Smooth muscle cell (in vitro differentiated cells): ENCODE measurements around the gene SUCO. TPM values are rescaled to one million over a fixed set of nuclear protein-coding genes. Genes with fewer than 3 reads are reported as not detected.

Source experiments
- DNase-seq: peaks from one replicate; lab custom pipeline; 2025; ENCODE audit not compliant: unreplicated experiment; lab: John Stamatoyannopoulos, UW
- H2AFZ ChIP-seq: fragments of 200-600 bp; sonication (generic); 2 replicates; pipeline ENCODE4 v1.6.0; 2016; ENCODE audit warnings: antibody characterized with exemption, low read depth, mild to moderate bottlenecking
- H3F3A ChIP-seq: fragments of 200-600 bp; sonication (generic); 2 replicates; pipeline ENCODE4 v1.6.0; 2017; ENCODE audit warnings: antibody characterized with exemption, low read depth
- H3K27ac ChIP-seq: fragments of 200-600 bp; sonication (generic); 2 replicates; pipeline ENCODE4 v1.5.1; 2016; ENCODE audit warnings: low read depth, mild to moderate bottlenecking
- H3K27me3 ChIP-seq: fragments of 200-600 bp; sonication (generic); 2 replicates; pipeline ENCODE4 v1.6.1; 2016; ENCODE audit warnings: low read depth, mild to moderate bottlenecking
- H3K36me3 ChIP-seq: fragments of 200-600 bp; sonication (generic); 2 replicates; pipeline ENCODE4 v1.5.1; 2016; ENCODE audit warnings: low read depth
- H3K4me1 ChIP-seq: fragments of 200-600 bp; sonication (generic); 2 replicates; pipeline ENCODE4 v1.5.1; 2016; ENCODE audit warnings: low read depth
- H3K4me2 ChIP-seq: fragments of 200-600 bp; sonication (generic); 2 replicates; pipeline ENCODE4 v1.6.0; 2016; ENCODE audit warnings: mild to moderate bottlenecking
- H3K4me3 ChIP-seq: fragments of 200-600 bp; sonication (generic); 2 replicates; pipeline ENCODE4 v1.5.1; 2016; ENCODE audit warnings: mild to moderate bottlenecking
- H3K79me2 ChIP-seq: fragments of 200-600 bp; sonication (generic); 2 replicates; pipeline ENCODE4 v1.6.0; 2016; ENCODE audit warnings: low read depth, mild to moderate bottlenecking
- H3K9ac ChIP-seq: fragments of 200-600 bp; sonication (generic); 2 replicates; pipeline ENCODE4 v1.6.0; 2016; ENCODE audit warnings: low read depth
- H3K9me3 ChIP-seq: fragments of 200-600 bp; sonication (generic); replicated peaks from 2 replicates; pipeline ENCODE4 v1.5.1; 2016; ENCODE audit warnings: low read depth
- H4K20me1 ChIP-seq: fragments of 200-600 bp; sonication (generic); 2 replicates; pipeline ENCODE4 v1.6.0; 2016; ENCODE audit warnings: low read depth
- WGBS: methylation state at CpG from one replicate; pipeline ENCODE4 v1.1.7; 2016; ENCODE audit warnings: low lambda C conversion rate; 5-methylcytosine and 5-hydroxymethylcytosine counted together
- polyA plus RNA-seq: library from polyadenylated mRNA; unstranded; fragments of >200 nt; fragmentation: Nextera tagmentation; extraction: Ambion mirVana; gene quantifications from 2 replicates; pipeline ENCODE4 v1.2.1, GENCODE V29; 2016
- total RNA-seq: library from RNA; depleted of rRNA; stranded (reverse); fragments of >200 nt; gene quantifications from 2 replicates; pipeline ENCODE4 v1.2.3, GENCODE V29; 2014
- TF ChIP-seq, protein P1 (sequence below): fragments of 200-600 bp; sonication (generic); IDR thresholded peaks from 2 replicates; pipeline ENCODE4 v1.5.1; 2017; ENCODE audit warnings: borderline replicate concordance, mild to moderate bottlenecking, antibody characterized with exemption; ENCODE audit not compliant: insufficient read depth, poor library complexity, severe bottlenecking

Gene SUCO
- total and polyA plus RNA-seq, 2 experiments from 2014 or later = 16.9 to 96.7 TPM

DNA sequence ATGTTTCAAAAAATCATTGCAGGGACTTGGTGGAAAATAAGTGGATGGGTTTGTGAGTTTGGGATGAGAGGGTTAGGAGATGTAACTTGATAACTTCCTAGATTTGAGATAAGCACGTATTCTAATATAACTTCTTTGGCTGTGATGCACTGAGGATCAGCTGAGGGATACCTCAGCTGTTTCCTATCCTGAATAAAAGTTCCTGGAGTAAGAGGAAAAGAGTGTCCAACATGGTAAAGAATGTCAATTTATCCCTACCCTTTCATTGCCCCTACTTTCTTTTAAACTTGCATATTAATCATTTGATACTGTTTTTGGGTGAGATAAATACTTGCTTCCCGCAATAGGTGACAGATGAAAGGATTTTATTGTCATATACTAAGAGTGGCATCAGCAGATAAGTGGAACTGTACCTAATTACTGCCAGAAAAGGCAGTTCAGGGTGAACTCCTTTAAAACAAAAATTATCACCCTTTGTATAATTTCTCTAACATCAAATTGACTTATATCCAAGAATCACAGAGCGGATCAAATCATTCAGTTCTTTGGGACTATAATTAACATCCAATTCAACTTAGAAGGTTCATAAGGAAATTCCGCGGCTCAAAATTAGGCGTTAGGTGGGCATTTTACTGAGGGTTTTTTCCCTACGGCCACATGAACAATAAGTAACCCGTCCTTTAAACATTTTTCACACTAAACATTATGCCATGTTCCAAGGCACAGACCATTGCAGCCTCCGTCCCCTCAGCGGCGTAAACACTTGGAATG is 1.4 kb upstream of the SUCO start:
- Histone ChIP-seq H3K27ac (peak overlapping the region; percentile 89), H3K9ac (peak overlapping the region; percentile 87), H3K79me2 (peaks cover 30% of the 10 kb centered on the region), H3F3A (peaks cover 4% of the 10 kb centered on the region), H3K4me3 (peak overlapping the region; percentile 69), H3K27me3 (no peaks in the 10 kb centered on the region), H3K9me3 (no peaks in the 10 kb centered on the region), H3K4me1 (peaks cover 29% of the 10 kb centered on the region), H3K4me2 (peak overlapping the region; percentile 91), H4K20me1 (peaks cover 31% of the 10 kb centered on the region), H3K36me3 (no peaks in the 10 kb centered on the region), H2AFZ (peak overlapping the region; percentile 90)
- TF ChIP-seq, protein P1, sequence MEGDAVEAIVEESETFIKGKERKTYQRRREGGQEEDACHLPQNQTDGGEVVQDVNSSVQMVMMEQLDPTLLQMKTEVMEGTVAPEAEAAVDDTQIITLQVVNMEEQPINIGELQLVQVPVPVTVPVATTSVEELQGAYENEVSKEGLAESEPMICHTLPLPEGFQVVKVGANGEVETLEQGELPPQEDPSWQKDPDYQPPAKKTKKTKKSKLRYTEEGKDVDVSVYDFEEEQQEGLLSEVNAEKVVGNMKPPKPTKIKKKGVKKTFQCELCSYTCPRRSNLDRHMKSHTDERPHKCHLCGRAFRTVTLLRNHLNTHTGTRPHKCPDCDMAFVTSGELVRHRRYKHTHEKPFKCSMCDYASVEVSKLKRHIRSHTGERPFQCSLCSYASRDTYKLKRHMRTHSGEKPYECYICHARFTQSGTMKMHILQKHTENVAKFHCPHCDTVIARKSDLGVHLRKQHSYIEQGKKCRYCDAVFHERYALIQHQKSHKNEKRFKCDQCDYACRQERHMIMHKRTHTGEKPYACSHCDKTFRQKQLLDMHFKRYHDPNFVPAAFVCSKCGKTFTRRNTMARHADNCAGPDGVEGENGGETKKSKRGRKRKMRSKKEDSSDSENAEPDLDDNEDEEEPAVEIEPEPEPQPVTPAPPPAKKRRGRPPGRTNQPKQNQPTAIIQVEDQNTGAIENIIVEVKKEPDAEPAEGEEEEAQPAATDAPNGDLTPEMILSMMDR = no peak
- 12% methylated on average over 11 of the region's 11 CpGs for WGBS
- no peak for DNase-seq

DNA sequence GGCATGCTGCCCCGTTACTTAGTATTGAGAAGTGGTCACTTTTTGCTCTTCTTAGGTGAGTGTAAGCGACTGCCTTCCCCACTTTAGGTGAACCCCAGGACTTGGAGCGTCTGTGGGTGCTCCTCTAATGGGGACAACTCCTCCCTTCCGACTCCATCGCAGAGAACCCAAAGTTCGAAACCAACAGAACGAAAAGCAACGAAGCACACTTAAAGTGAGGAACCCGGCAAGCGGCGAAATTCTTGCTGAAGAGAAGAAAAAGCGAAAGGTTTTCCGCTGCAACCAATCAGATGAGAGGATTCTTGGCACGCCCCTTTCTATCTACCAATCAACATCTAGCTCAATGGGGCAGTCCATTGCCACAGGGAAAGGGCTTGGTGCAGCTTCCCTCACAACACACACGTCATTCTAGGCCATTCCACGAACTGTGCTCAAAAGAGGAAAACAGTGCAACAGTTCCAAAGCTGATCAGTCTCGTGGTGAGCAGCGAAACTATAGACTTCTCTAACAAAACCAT is 709 bp upstream of the SUCO start:
- Histone ChIP-seq H3K4me1 (peaks cover 35% of the 10 kb centered on the region), H3K36me3 (no peaks in the 10 kb centered on the region), H4K20me1 (peaks cover 38% of the 10 kb centered on the region), H3K4me2 (peak overlapping the region; percentile 91), H3K9me3 (no peaks in the 10 kb centered on the region), H3K27me3 (no peaks in the 10 kb centered on the region), H3K9ac (peak overlapping the region; percentile 87), H2AFZ (peak overlapping the region; percentile 90), H3K79me2 (peaks cover 36% of the 10 kb centered on the region), H3F3A (peaks cover 4% of the 10 kb centered on the region), H3K4me3 (peak overlapping the region; percentile 69), H3K27ac (peak overlapping the region; percentile 89)
- WGBS = under 1% methylated on average over 18 of the region's 18 CpGs
- TF ChIP-seq, protein P1 = no peak
- peak; percentile 89 for DNase-seq

DNA sequence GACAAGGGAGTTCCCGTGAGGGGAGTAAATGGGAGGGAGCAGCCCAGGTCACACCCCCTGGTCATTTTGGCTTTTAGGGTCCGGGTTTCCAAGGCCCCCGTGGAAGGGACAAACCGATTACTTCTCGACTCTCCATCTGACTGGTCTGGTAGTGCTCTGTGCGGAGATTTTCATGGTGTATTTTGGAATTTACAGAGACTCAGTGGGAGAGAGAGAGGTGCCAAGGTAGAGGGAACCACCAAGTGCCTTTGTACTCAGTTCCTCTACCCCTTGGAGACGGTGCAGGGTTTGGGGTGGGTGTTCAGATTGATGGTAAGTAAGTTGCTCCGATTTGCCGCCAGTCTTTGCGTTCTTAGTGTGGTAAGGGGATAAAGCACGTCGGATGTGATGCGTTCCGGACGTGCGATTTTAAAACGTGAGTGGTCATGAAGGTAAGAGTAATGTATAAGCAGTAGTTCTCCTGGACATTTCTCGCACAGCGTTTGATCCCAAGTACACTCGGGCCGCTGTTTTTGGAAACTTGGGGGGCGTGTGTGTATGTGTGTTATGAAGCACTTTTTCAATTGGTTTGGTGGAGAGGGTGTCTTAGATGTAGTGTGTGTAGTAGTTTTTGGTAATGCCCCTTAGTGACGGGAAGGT is 682 bp downstream of the SUCO start:
- Histone ChIP-seq H3K27ac (peak overlapping the region; percentile 95), H3K4me2 (peak overlapping the region; percentile 96), H3K9ac (peak overlapping the region; percentile 88), H3K4me3 (peak overlapping the region; percentile 69), H3K79me2 (peaks cover 50% of the 10 kb centered on the region), H3K27me3 (no peaks in the 10 kb centered on the region), H3K36me3 (no peaks in the 10 kb centered on the region), H3F3A (peaks cover 4% of the 10 kb centered on the region), H3K9me3 (no peaks in the 10 kb centered on the region), H2AFZ (peak overlapping the region; percentile 41), H4K20me1 (peaks cover 52% of the 10 kb centered on the region), H3K4me1 (peaks cover 46% of the 10 kb centered on the region)
- WGBS = under 1% methylated on average over 23 of the region's 23 CpGs
- TF ChIP-seq, protein P1 = no peak
- DNase-seq = peak; percentile 29
